HG02571 (cell line): ENCODE measurements around the gene KSR1.

Source experiments
- ATAC-seq: cut with Tn5 transposase; IDR thresholded peaks from one replicate; pipeline ENCODE4 v1.9.1; 2021; ENCODE audit warnings: mild to moderate bottlenecking, moderate library complexity; ENCODE audit not compliant: unreplicated experiment

The KSR1 gene

GRCh38 chr17:27547301-27547683 is 91.0 kb downstream of the KSR1 start:
- ATAC-seq = no peak

GRCh38 chr17:27548369-27548768 is 92.1 kb downstream of the KSR1 start:
- no peak for ATAC-seq

- ATAC-seq = no peak
These were observed 93.1 kb downstream of the KSR1 start for GRCh38 chr17:27549251-27549893.

DNA sequence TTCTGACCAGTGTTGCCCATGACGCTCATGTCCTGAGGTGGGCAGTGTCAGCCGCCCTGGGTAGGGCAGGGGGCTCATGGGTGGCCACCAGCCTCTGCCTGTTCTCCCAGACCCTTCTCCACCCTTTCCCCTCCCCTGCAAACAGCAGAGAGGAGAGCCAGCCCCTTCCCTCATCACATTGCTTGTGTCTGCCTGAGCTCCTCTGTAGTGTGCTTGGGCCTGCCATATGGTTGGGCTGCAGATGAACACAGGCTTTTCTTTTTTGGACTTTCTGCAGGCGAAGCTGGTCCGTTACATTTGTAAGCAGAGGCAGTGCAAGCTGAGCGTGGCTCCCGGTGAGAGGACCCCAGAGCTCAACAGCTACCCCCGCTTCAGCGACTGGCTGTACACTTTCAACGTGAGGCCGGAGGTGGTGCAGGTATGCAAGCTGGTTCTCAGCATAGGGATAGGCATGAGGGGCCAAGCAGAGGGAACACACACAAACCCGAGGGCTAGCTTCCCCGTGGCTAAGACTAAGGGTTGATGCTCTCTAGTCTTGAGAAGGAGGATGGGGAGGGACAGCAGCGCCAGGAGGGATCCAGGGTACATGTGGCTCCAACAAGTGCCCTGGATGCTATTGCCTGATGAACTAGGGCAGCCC is 94.2 kb downstream of the KSR1 start:
- ATAC-seq = no peak

- ATAC-seq = no peak
These were observed 94.8 kb downstream of the KSR1 start for GRCh38 chr17:27550974-27551505.

GRCh38 chr17:27551701-27552248 is 95.5 kb downstream of the KSR1 start:
- ATAC-seq = no peak

GRCh38 chr17:27552276-27552732 is 96.1 kb downstream of the KSR1 start:
- no peak for ATAC-seq

GRCh38 chr17:27553019-27553511 is 96.8 kb downstream of the KSR1 start:
- ATAC-seq = no peak

DNA sequence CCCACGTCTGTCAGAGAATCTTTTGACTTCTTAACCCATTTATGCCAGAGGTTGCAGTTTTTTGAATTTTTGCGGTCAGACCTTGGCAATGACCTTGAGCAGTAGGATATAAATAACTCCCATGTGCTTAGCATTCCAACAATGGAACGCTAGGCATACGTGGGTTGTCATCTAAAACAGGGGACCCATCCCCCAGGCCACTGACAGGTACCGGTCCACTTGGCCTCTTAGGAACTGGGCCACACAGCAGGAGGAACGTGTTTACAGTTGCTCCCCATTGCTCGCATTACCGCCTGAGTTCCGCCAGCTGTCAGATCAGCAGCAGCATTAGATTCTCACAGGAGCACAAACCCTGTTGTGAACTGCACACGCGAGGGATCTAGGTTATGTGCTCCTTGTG is 97.9 kb downstream of the KSR1 start:
- no peak for ATAC-seq

DNA sequence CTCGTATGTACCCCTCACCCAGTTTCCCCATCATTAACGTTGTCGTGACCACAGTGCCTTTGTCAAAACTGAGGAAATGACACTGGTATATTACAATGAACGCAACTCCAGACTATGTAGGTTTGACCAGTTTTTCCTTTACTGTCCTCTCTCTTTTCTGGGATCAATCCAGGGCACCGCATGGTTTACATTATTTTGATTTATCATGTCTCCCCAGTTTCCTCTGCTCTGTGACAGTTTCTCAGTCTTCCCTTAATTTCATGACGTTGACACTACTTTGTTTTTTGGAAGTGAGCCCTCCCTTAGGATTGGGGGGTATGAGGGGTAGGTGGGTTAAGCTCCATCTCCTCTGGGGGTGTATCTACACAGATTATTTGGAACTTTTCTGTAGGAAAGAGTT is 98.7 kb downstream of the KSR1 start:
- ATAC-seq = no peak

GRCh38 chr17:27555339-27555738 is 99.1 kb downstream of the KSR1 start:
- ATAC-seq = no peak

- no peak for ATAC-seq
These were observed 102.1 kb downstream of the KSR1 start for GRCh38 chr17:27558341-27558740.

GRCh38 chr17:27558842-27559505 is 102.7 kb downstream of the KSR1 start:
- ATAC-seq = no peak

- ATAC-seq = no peak
These were observed 103.5 kb downstream of the KSR1 start for GRCh38 chr17:27559506-27560481.

DNA sequence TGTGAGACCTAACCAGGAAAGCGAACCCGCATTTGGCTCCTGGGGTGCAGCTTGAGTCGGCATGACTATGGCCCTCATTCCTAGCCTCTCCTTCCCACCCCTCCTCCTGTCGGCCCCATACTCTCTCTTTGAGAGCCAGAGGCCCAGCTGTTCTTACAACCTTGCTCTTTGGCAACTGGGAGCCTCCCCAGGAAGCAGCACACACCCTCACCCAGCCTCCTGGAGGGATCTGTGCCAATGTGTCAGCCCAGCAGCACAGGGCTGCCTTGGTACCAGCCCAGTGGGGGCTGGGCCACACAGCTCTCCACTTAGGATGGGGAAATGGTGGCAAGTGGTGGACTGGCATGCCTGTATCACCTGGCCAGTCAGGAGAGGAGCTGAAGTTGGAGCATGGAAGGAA is 104.4 kb downstream of the KSR1 start:
- ATAC-seq = no peak

DNA sequence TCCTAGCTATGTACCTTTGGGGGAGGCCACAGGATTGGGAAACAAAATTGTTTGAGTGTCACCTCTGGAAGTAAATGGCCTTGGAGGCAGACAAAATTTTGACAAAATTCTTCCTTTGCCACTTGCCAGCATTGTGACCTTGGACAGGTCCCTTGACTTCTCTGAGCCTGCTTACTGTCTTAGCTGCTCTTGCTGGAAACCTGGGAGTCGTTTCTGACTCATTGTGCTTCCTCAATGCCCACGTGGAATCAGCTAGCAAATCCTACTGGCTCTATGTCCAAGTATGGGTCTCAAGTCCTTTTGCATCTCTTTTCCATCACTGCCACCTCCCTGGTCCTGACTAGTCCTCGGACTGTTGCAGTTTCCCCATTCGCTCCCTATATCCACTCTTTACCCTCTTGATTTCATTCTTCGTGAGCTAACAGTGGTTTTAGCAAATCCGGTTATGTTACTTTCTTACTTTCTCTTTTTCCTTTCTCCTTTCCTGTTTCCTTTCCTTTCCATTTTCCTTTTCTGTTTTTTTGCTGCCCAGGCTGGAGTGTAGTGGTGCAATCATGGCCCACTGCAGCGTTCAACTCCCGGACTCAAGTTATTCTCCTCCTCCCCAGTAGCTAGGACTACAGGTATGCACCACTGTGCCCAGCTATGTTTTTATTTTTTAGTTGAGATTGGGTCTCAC is 106.7 kb downstream of the KSR1 start:
- ATAC-seq = no peak

DNA sequence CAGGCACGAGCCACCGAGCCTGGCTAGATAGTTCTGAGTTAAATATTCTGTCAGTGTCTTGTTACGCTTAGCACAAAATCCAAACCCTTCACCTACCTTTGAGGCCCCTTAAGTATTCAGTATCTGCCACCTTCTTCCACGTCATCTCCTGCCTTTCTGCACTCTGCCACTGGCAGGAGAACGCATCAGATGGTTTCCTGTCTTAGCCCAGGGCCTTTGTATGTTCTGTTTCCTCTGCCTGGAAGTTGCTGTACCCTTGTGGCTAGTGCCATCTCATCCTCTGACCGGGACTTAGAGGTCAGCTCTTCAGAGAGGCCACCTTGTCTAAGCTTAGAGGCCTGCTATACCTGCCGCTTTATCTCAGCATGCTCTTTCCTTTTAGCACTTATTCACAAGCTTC is 107.3 kb downstream of the KSR1 start:
- ATAC-seq = no peak

DNA sequence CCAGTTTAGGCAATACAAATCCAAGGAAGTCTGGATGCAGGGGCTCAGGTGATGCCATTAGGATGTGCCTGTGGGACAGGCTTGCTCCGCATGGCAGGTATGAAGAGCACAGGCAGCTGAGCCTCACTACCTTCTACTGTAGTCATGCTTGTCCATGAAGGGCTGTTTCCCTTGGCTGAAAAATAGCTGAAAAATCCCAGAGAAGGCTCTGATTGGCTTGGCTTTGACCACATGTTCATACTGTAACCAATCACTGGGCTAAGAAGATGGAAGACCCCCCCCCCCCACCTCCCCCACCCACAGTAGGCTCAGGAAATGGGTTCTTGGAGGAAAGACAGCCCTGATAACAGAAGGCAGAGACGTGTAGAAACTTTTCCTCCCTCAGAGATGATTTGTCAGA is 108.2 kb downstream of the KSR1 start:
- ATAC-seq = no peak

DNA sequence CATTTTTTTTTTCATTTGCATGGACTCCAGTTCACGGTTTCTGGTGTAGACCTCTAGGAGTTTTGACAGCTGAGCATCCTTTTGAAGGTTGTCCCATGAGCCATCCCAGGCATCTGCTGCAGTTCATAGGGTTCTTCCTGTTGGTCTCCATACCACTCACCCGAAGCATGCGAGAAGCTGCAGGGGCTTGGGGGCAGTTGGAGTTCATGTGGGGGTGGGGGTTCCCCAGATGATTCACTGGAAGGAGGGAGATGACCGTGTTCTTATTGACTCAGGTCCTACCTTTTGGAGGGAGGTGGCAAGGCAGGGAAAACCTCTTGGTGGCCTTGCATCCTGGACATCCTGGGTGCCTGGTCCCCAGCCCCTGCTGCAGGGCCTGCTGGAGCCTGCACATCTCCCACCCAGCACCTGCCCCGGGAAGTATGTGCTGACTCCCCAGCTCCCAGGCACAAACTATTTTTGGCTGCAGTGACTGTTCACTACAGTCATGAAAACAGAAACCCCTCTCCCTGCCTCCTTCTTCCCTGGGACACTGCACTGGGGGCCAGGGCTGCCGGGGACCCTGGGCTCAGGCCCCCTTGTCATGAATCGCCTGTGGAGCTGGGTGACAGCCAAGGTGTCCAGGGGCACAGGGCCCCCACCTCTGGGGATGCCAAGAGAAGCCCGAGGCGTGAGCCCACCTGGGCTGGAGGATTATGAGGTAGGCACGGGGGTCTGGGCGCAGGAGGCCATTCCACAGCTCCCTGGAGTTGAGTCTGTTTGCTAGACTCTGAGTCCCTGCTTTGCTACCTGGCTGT is 109.8 kb downstream of the KSR1 start:
- no peak for ATAC-seq
